ENCODE results near the gene ELMO1. TPM values are rescaled to one million over a fixed set of nuclear protein-coding genes. Genes with fewer than 3 reads are reported as not detected.

Gene ELMO1
- total and polyA plus RNA-seq, 12 donors: 7.5 to 46.8 (median 14.9) TPM

DNA sequence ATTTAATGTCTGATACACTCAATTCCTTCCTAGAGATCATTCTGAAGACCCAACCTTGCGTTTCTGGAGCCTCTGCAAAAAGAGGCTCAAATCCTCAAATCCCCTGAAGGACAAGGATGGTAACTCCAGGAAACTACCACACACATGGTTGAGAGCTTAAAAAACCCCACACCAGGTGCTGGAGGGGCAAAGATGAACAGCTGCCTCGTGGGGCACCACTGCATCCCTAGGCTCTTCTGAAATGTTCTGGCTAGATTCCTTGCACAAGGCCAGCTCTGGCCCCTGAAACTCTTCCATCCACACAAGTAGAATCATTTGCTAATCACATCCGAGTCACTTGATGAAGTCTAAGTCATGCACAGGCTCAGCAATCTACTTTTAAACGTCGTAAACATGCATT, 286.6 kb downstream of the ELMO1 start:
- Histone ChIP-seq H3K27me3 (no peaks in the 10 kb centered on the region), H3K27ac (no peak overlapping the region), H3K9me3 (replicated peaks in 1 of 3) (no peaks in the 10 kb centered on the region), H3K4me1 (replicated peaks in 1 of 2) (no peaks in the 10 kb centered on the region), H3K4me3 (no peak overlapping the region), H3K36me3 (replicated peaks in 1 of 2) (no peaks in the 10 kb centered on the region)
- DNase-seq: no peak
- WGBS, 4 donors: 65 to 71% (median 66%) methylated on average over 5 of the region's 5 CpGs
- TF ChIP-seq POLR2A (IDR thresholded peaks at IDR 0.05): no peak
- TF ChIP-seq, protein P1, sequence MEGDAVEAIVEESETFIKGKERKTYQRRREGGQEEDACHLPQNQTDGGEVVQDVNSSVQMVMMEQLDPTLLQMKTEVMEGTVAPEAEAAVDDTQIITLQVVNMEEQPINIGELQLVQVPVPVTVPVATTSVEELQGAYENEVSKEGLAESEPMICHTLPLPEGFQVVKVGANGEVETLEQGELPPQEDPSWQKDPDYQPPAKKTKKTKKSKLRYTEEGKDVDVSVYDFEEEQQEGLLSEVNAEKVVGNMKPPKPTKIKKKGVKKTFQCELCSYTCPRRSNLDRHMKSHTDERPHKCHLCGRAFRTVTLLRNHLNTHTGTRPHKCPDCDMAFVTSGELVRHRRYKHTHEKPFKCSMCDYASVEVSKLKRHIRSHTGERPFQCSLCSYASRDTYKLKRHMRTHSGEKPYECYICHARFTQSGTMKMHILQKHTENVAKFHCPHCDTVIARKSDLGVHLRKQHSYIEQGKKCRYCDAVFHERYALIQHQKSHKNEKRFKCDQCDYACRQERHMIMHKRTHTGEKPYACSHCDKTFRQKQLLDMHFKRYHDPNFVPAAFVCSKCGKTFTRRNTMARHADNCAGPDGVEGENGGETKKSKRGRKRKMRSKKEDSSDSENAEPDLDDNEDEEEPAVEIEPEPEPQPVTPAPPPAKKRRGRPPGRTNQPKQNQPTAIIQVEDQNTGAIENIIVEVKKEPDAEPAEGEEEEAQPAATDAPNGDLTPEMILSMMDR (IDR thresholded peaks at IDR 0.05): no peak
- intact Hi-C loops (cut with DNase I): no loop called here

DNA sequence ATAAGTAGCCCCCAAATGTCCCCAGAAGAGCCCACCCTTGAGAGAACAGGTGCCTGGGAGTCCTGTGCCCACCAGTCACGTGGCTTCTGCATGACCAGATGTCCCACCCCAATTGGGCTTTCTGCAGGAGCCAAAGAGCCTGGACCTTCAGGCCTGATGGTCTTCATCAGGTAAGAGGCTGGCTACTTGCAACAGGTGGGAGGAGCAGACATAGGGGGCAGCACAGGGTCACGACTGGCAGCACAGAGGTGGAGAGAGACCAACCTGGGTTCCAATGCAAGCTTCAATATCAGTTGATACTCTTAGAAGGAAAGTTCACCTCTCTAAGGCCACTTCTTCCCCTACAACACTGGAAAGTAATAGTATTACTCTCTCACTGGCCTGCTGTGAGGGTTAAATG, 288.0 kb downstream of the ELMO1 start:
- no peak overlapping the region for H3K27ac ChIP-seq
- intact Hi-C loops (cut with DNase I): no loop called here
- TF ChIP-seq POLR2A (IDR thresholded peaks at IDR 0.05): no peak
- TF ChIP-seq, protein P1 (IDR thresholded peaks at IDR 0.05): no peak

DNA sequence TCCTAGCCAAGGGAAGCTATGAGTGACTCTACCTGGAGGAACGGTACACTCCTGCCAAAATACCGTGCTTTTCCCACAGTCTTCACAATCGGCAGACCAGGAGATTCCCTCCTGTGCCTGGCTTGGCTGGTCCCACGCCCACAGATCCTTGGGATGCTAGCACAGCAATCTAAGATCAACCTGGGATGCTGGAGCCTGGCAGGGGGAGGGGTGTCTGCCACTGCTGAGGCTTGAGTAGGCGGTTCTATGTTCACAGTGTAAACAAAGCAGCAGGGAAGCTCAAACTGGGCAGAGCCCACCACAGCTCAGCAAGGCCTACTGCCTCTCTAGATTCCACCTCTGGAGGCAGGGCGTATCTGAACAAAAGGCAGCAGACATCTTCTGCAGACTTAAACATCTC, 295.3 kb downstream of the ELMO1 start:
- TF ChIP-seq, protein P1 (IDR thresholded peaks at IDR 0.05): no peak
- TF ChIP-seq POLR2A (IDR thresholded peaks at IDR 0.05): no peak
- Histone ChIP-seq H3K9me3 (replicated peaks in 1 of 3) (no peaks in the 10 kb centered on the region), H3K27me3 (no peaks in the 10 kb centered on the region), H3K4me1 (replicated peaks in 1 of 2) (no peaks in the 10 kb centered on the region), H3K27ac (no peak overlapping the region), H3K4me3 (no peak overlapping the region), H3K36me3 (replicated peaks in 1 of 2) (no peaks in the 10 kb centered on the region)
- intact Hi-C loops (cut with DNase I): no loop called here
- no peak for DNase-seq
- 77 to 86% (median 80%) methylated on average over 5 to 6 of the region's 6 CpGs for WGBS, 4 donors

More for the DNA sequence above, 288.0 kb downstream of the ELMO1 start:
- Histone ChIP-seq H3K36me3 (replicated peaks in 1 of 2) (no peaks in the 10 kb centered on the region), H3K4me1 (replicated peaks in 1 of 2) (no peaks in the 10 kb centered on the region), H3K9me3 (replicated peaks in 1 of 3) (no peaks in the 10 kb centered on the region), H3K27me3 (no peaks in the 10 kb centered on the region), H3K4me3 (no peak overlapping the region)
- no peak for DNase-seq
- 80 to 90% (median 85%) methylated on average over 1 to 2 of the region's 2 CpGs for WGBS, 4 donors

DNA sequence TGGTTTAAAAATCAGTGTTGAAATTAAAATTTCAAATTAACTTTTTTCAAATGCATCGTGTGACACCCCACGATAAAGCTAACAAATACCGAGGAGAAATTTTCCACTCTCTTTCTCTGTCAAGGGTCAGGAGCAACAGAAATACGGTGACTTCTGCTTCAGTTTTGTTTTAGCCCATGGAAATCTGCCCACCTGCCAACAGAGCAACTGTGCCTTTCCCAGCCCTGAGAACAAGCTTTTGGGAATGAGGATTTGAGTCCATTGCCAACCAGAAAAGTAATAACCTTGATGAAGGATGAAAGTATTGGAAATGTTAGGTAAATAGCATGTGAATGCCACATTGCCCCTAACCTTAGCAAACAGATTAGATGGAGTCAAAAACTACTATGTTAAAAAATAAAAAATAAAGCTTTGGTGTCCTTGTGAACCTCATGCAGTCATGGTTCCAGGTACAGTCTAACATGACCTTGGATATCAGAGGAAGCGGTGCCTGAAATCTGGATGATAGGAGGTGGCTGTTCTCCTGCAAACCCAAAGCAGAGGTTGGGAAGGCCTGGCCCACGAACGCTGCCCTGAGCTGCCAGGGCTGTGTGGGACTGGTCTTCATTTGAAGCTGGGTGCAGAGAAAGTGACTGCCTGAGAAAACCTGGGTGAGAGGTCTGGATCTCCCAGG, 296.8 kb downstream of the ELMO1 start:
- 78 to 85% (median 82%) methylated on average over 7 of the region's 7 CpGs for WGBS, 4 donors
- Histone ChIP-seq H3K4me1 (replicated peaks in 1 of 2) (no peaks in the 10 kb centered on the region), H3K36me3 (replicated peaks in 1 of 2) (no peaks in the 10 kb centered on the region), H3K27ac (no peak overlapping the region), H3K27me3 (no peaks in the 10 kb centered on the region), H3K9me3 (replicated peaks in 1 of 3) (no peaks in the 10 kb centered on the region), H3K4me3 (no peak overlapping the region)
- TF ChIP-seq, protein P1 (IDR thresholded peaks at IDR 0.05): no peak
- TF ChIP-seq POLR2A (IDR thresholded peaks at IDR 0.05): no peak
- no peak for DNase-seq
- intact Hi-C loops (cut with DNase I): no loop called here

Data from adrenal gland (tissue), 12 donors.